HAP-1 (cell line): Measurements from ENCODE around the gene CCDC40.

Source experiments
- DNase-seq, 2 experiments: peaks; one replicate each; pipeline ENCODE4 v3.0.0-alpha.2; 2016 to 2020; ENCODE audit warnings: low spot score in 2 of 2
- H3K27me3 ChIP-seq: fragments of 250-450 bp; sonication (Bioruptor Pico); 2 replicates; pipeline ENCODE4 v1.5.1; 2020; ENCODE audit warnings: low read depth, mild to moderate bottlenecking, moderate library complexity
- H3K36me3 ChIP-seq: fragments of 250-450 bp; sonication (Bioruptor Pico); replicated peaks from 2 replicates; pipeline ENCODE4 v1.5.1; 2020; ENCODE audit warnings: mild to moderate bottlenecking
- H3K4me1 ChIP-seq: fragments of 250-450 bp; sonication (Bioruptor Pico); 2 replicates; pipeline ENCODE4 v1.5.1; 2020; ENCODE audit warnings: mild to moderate bottlenecking
- H3K4me3 ChIP-seq: fragments of 250-450 bp; sonication (Bioruptor Pico); 2 replicates; pipeline ENCODE4 v1.5.1; 2020; ENCODE audit warnings: mild to moderate bottlenecking, moderate library complexity
- H3K9me3 ChIP-seq: fragments of 250-450 bp; sonication (Bioruptor Pico); 2 replicates; pipeline ENCODE4 v1.5.1; 2020; ENCODE audit warnings: mild to moderate bottlenecking, moderate library complexity
- in situ Hi-C: fragments of 300-500 bp; cut with MboI; formaldehyde crosslinking; loops from 3 replicates; pipeline ENCODE4 v1.14.3; 2020; ENCODE audit warnings: low sequenced_read_pairs, inconsistent platforms, mixed read lengths

The CCDC40 gene

GRCh38 chr17:80125656-80126448, 89.4 kb downstream of the CCDC40 start:
- DNase-seq = no peak
- in situ Hi-C loops = no loop called here
- H3K27me3 ChIP-seq = no peaks in the 10 kb centered on the region
- no peaks in the 10 kb centered on the region for H3K36me3 ChIP-seq
- H3K4me3 ChIP-seq = no peak overlapping the region
- peaks cover 4% of the 10 kb centered on the region for H3K4me1 ChIP-seq
- no peaks in the 10 kb centered on the region for H3K9me3 ChIP-seq

DNA sequence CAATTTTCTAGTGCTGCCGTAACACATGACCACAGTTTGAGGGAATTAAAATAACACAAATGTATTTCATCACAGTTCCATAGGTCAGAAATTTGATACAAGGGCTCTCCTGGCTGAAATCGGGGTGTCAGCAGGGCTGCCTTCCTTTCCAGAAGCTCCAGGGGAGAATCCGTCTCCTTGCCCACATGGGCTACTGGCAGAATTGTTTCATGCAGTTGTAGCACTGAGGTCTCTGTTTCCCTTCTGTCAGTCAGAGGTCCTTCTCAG, 89.9 kb downstream of the CCDC40 start:
- Histone ChIP-seq H3K4me3 (no peak overlapping the region), H3K27me3 (no peaks in the 10 kb centered on the region), H3K36me3 (no peaks in the 10 kb centered on the region), H3K9me3 (no peaks in the 10 kb centered on the region), H3K4me1 (peaks cover 4% of the 10 kb centered on the region)
- no peak for DNase-seq
- in situ Hi-C loops = no loop called here

GRCh38 chr17:80129006-80129565, 92.6 kb downstream of the CCDC40 start:
- no peak for DNase-seq

DNA sequence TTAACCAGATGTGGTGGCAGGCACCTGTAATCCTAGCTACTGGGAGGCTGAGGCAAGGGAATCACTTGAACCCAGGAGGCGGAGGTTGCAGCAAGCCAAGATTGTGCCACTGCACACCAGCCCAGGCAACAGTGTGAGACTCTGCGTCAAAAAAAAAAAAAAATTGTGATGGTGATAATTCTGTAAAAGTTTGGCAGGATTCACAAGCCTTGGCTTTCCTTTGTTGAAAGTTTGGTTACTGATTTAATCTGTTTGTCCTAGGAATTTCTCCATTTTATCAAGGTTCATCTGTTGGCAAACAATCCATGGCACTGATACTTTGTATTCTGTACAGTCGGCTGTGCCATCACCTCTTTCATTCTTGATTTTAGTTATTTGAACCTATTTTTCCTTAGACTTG, 94.5 kb downstream of the CCDC40 start:
- no peaks in the 10 kb centered on the region; the same call in 1 of the 2 replicates for H3K4me1 ChIP-seq
- H3K4me3 ChIP-seq = no peak overlapping the region
- no peaks in the 10 kb centered on the region for H3K27me3 ChIP-seq
- no peaks in the 10 kb centered on the region for H3K9me3 ChIP-seq
- in situ Hi-C loops = no loop called here
- H3K36me3 ChIP-seq = peaks cover 28% of the 10 kb centered on the region
- no peak for DNase-seq

More at GRCh38 chr17:80129006-80129565, 92.6 kb downstream of the CCDC40 start:
- Histone ChIP-seq H3K4me1 (peaks cover 4% of the 10 kb centered on the region), H3K27me3 (no peaks in the 10 kb centered on the region), H3K4me3 (no peak overlapping the region), H3K36me3 (peaks cover 9% of the 10 kb centered on the region), H3K9me3 (no peaks in the 10 kb centered on the region)
- in situ Hi-C loops = no loop called here

- in situ Hi-C loops = no loop called here
- Histone ChIP-seq H3K9me3 (no peaks in the 10 kb centered on the region), H3K4me1 (no peaks in the 10 kb centered on the region; the same call in 1 of the 2 replicates), H3K4me3 (no peak overlapping the region), H3K36me3 (peaks cover 47% of the 10 kb centered on the region), H3K27me3 (no peaks in the 10 kb centered on the region)
- DNase-seq = no peak
Observed at GRCh38 chr17:80132906-80133625, 96.6 kb downstream of the CCDC40 start.

- no peak overlapping the region for H3K4me3 ChIP-seq
- H3K36me3 ChIP-seq = peaks cover 52% of the 10 kb centered on the region
- no peaks in the 10 kb centered on the region for H3K9me3 ChIP-seq
- no peaks in the 10 kb centered on the region; the same call in 1 of the 2 replicates for H3K4me1 ChIP-seq
- H3K27me3 ChIP-seq = no peaks in the 10 kb centered on the region
- no peak for DNase-seq
- in situ Hi-C loops = no loop called here
Observed at GRCh38 chr17:80133626-80133970, 97.2 kb downstream of the CCDC40 start.

DNA sequence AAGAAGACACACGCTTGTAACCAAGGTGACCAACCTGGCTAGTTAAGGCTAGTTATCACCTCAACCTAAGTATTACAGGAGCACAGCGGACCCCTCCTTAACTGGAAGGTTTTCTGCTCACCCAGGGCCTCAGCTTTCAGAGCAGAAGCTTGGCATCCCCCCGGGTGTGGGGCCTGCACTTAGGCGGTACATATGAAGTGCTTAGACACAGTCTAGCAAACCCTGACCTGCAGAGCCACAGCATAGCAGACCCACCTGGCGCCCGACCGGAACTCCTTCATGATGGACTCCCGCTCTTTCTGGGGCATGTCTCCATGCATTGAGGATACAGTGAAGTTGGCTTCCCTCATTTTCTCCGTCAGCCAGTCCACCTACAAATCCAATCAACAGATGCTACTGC, 100.7 kb downstream of the CCDC40 start:
- Histone ChIP-seq H3K4me1 (no peaks in the 10 kb centered on the region), H3K9me3 (no peaks in the 10 kb centered on the region), H3K27me3 (no peaks in the 10 kb centered on the region), H3K4me3 (no peak overlapping the region), H3K36me3 (peaks cover 86% of the 10 kb centered on the region)
- in situ Hi-C loops = no loop called here
- no peak for DNase-seq

DNA sequence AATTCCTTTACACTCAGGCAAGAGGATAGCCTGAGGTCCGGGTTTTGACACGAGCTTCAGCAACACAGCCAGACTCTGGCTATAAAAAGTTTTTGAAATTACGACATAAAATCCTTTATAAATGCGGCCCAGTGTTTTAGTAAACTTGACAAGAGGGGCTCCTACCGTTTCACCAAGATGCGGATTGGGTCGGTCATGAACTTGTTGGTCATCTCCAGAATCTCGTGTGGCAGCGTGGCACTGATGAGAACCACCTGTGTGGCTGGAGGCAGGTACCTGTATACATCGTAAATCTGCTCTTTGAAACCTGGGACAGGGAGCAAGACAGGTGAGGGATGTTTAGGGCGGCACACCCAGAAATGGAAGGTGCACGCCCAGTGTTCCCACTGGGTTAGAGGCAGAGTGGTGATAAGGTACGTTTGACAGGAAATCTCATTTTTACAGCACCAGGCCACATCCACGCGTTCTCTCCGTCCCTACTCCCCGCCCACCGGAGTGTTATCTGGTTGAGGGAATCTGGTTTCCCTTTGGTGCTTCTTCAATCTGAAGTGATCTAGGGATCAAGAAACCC, 102.5 kb downstream of the CCDC40 start:
- Histone ChIP-seq H3K36me3 (peaks cover 97% of the 10 kb centered on the region), H3K27me3 (no peaks in the 10 kb centered on the region), H3K4me1 (no peaks in the 10 kb centered on the region), H3K4me3 (no peak overlapping the region), H3K9me3 (no peaks in the 10 kb centered on the region)
- in situ Hi-C loops = no loop called here
- DNase-seq = no peak

GRCh38 chr17:80141463-80142165, 105.2 kb downstream of the CCDC40 start:
- DNase-seq = no peak
- H3K27me3 ChIP-seq = no peaks in the 10 kb centered on the region
- H3K4me3 ChIP-seq = no peak overlapping the region
- in situ Hi-C loops = no loop called here
- peaks cover 83% of the 10 kb centered on the region for H3K36me3 ChIP-seq
- H3K9me3 ChIP-seq = no peaks in the 10 kb centered on the region; the same call in 1 of the 2 replicates
- H3K4me1 ChIP-seq = peaks cover 13% of the 10 kb centered on the region; the same call in 1 of the 2 replicates

DNA sequence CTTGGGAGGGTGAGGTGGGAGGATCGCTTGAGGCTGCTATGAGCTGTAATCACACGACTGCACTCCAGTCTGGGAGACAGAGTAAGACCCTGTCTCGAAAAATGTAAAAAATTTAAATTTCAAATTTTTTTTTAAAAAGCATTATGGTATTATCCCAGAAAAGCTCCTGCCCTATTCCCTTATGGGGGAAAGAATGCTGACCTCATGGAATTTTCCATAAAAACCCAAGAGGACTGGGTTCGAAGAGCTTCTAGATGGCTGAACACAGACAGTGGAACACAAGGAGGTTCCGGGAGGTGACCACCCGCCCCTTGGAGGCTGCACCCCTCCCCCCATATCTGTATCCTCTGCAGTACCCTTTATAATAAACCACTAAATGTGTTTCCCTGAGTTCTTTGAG, 106.5 kb downstream of the CCDC40 start:
- no peaks in the 10 kb centered on the region for H3K27me3 ChIP-seq
- in situ Hi-C loops = no loop called here
- H3K36me3 ChIP-seq = peaks cover 70% of the 10 kb centered on the region

DNA sequence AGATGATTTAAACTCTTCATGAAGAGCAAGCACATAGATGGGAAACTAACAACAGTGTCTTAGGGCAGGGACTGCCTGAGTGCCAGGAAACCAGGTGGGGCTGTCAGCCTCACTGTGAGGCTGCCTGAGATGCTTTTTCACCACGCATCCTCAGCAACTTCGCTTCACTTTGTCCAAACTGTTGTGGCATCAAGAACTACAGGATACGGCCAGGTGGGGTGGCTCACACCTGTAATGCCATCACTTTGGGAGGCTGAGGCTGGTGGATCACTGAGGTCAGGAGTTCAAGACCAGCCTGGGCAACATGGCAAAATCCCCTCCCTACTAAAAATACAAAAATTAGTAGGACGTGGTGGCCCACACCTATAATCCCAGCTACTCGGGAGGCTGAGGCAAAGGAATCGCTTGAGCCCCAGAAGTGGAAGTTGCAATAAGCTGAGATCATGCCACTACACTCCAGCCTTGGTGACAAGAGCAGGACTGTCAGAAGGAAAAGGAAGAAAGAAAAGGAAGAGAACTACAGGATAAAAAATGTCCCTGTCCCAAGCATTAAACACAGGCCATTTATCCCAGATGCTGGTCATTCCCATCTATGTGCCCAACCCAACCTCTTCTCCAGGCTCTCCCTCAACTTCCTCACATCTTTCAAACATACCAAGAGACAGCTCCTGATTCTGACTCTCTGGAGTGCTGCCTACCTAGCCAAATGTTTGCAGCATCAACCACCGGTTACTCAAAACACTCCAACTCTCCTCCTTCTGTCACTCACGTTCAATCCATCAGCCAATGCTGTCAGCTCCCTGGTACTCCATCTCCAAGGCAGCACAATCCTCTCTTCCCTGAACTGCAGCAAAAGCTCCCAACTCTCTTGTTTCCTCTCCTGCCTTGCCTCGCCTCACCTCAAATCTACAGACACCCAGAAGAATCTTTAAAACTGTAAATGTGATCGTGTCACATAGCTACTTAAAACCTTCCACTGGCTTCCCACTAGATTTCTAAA, 108.9 kb downstream of the CCDC40 start:
- Histone ChIP-seq H3K4me1 (peaks cover 17% of the 10 kb centered on the region), H3K9me3 (peaks cover 3% of the 10 kb centered on the region), H3K4me3 (peak overlapping the region; percentile 91), H3K36me3 (peaks cover 46% of the 10 kb centered on the region), H3K27me3 (no peaks in the 10 kb centered on the region)
- DNase-seq = no peak
- in situ Hi-C loops = no loop called here

More for the DNA sequence above, 106.5 kb downstream of the CCDC40 start:
- H3K4me1 ChIP-seq = peaks cover 13% of the 10 kb centered on the region; the same call in 1 of the 2 replicates
- peaks cover under 1% of the 10 kb centered on the region for H3K9me3 ChIP-seq
- no peak overlapping the region for H3K4me3 ChIP-seq
- no peak for DNase-seq

DNA sequence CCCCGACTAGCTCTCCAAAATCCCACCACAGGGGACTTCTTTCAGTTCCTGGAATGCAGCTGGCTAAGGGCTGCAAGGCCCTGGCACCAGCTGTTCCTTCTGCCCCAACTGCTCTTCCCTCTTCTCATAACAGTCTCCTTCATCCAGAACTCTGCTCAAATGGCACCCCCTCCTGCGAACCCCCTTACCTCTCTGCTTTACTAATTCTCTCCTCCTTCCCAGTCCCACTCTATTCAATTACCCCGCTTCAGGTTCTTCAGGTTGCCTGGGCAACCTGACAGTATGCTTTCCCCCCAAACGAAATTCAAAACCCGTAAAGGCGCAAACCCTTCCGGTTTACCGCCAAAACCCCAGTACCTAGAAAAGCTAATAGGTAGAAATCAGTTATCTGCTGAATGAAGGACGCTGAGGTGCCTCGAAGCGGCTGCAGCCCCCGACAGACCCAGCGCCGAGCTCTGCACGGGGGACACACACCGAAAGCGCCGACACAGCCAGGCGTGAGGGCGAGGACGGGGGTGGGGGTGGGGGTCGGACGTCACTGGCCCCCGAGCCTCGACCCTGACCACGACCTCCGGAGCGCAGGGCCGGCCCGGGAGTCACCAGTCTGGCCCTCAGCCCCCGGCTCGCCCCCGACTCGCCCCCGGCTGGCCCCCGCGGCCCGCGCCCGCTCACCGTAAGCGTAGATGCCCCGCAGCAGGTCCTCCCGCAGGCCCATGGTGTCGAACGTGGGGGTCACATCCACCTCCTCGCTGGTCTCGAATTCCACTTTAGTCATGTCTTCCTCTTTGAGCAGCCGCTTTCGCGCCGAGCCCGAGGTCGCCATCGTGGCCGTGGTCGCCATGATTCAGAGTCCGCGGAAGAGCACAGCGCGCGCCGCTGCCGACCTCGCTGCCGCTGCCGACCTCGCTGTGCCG, 109.9 kb downstream of the CCDC40 start:
- in situ Hi-C loops = no loop called here
- Histone ChIP-seq H3K27me3 (no peaks in the 10 kb centered on the region), H3K36me3 (peaks cover 37% of the 10 kb centered on the region), H3K4me1 (peaks cover 17% of the 10 kb centered on the region), H3K4me3 (peak overlapping the region; percentile 91), H3K9me3 (peaks cover 3% of the 10 kb centered on the region)
- DNase-seq = peak in 1 of 2 experiments; percentile 15
